K562 treated with DMSO at 1 percent for 12 hours (cell line): ENCODE measurements around the gene ARSI. TPM values are rescaled to one million over a fixed set of nuclear protein-coding genes. Genes with fewer than 3 reads are reported as not detected.

Experiments used
- total RNA-seq: library from RNA; unstranded; fragments of 300-600 nt; gene quantifications from 2 replicates; pipeline ENCODE4 v1.2.3, GENCODE V29; 2022; ENCODE audit not compliant: insufficient read depth

Gene ARSI
- not detected in 2 replicates for total RNA-seq

DNA sequence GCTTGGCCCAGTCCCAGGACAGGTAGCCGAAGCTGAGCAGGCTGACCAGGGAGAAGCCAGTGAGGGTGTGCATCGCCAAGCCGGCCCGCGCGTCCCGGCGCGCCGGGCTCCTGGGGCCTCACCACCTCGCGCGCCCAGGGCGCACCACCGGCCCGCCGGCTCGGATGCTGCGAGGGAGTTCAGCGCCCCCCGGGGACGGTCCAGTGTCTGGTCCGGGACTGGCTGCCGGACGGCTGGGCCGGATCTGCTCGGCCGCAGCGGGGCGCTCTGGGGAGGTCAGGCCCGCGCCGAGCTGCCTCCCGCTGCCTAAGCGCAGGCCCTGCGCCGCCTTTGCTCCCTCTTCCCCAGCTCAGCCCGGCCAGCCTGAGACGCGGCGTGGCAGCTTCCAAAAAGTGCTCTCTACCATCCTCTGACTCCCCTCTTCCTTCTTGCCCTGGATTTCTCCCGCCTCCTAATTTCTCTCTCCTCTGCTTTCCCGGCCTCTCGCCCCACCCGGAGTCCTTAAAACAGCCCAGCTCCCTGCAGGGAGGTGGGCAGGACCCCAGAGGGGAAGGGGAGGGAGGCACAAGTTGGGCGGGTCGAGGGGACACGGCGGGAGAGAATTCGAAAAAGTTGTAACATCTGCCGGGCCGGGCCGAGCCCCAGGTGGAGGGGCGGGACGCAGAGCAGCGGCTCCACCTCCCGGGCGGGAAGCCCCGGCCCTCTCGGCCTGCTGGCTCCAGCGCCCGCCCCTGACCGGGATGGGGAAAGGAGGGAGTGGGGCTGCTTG, at the start of gene ARSI:
ARSI (minus strand) TSS at position 605 of the 769 bp plus-strand sequence; CDS start at position 73, 532 bp downstream.

DNA sequence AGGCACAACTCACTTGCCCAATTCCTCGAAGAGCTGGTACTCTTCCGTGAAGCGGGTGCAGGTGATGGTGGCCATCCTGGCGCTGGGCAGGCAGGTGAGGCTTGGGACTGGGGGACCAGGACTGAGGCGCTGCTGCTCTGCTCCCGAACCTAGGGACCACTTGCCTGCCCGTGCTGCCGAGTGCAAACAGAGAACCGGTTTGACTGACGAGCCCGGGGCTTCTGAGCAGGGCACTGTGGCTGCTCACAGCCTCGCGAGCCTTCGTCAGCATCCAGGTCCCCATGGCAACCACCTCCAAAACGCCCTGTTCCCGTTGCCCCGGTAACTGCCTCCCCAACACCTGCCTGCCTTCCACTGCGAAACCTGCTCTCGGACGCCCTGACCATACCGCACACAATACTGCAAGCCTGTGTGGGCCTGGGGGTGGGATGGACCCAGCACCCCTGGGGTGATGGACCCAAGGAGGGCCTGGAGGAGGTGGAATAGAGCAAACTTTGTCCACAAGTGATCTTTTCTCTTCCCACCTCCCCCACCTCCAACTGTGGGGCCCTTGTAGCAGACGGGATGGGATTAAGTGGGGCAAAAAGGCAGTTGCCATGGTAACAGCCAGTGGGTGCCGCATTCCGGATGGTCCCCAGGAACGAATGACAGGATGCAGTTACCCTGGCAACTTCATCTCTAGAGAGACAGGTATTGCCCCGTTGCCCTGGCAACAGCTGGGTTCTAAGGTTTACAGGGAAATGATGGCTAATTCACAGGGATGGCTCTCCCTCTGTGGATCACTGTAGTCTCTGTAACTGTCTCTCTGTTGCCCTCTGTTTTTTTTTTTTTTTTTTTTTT, 12.9 kb downstream of the ARSI start, which contains the start of gene CAMK2A:
CAMK2A (minus strand) TSS at position 223 of the 840 bp plus-strand sequence; CDS start at position 75, 148 bp downstream.

Other genes starting within 250 kb of the ARSI start
- not detected in 2 replicates for gene CSF1R, start 216.4 kb downstream of the ARSI start, total RNA-seq
- not detected in 2 replicates for gene PDGFRB, start 147.1 kb downstream of the ARSI start, total RNA-seq
- not detected in 2 replicates for gene CDX1, start 136.1 kb downstream of the ARSI start, total RNA-seq
- gene SLC6A7, start 112.8 kb downstream of the ARSI start, total RNA-seq: not detected in 2 replicates
- gene CAMK2A, start 13.1 kb downstream of the ARSI start, total RNA-seq: not detected in 2 replicates
- 22.5 and 36.5 TPM in 2 replicates for gene TCOF1, start 54.8 kb upstream of the ARSI start, total RNA-seq
- gene CD74, start 110.0 kb upstream of the ARSI start, total RNA-seq: 1.0 and 6.4 TPM in 2 replicates
- gene RPS14, start 146.8 kb upstream of the ARSI start, total RNA-seq: 6,591 and 10,809 TPM in 2 replicates
- 4.2 and 24.5 TPM in 2 replicates for gene NDST1, start 205.2 kb upstream of the ARSI start, total RNA-seq